SK-N-SH treated with all-trans-retinoic acid at 6 μM for 48 hours (cell line): ENCODE results near the gene KSR2.

Experiments used
- ATAC-seq: fragments of 200-7000 bp; cut with Tn5 transposase; 3 replicates; pipeline ENCODE4 v1.9.1; 2020; ENCODE audit warnings: mild to moderate bottlenecking, moderate library complexity
- ARNTL ChIP-seq: fragments of 450-650 bp; formaldehyde crosslinking; IDR thresholded peaks from 2 replicates; pipeline ENCODE4 v1.5.0; 2020; ENCODE audit warnings: low read depth, mild to moderate bottlenecking, moderate library complexity, borderline replicate concordance
- BACH2 ChIP-seq: fragments of 250-450 bp; sonication (Bioruptor Pico); IDR thresholded peaks from 2 replicates; pipeline ENCODE4 v1.9.0; 2021; ENCODE audit warnings: mild to moderate bottlenecking, borderline replicate concordance
- CREB5 ChIP-seq: fragments of 250-450 bp; sonication (Bioruptor Pico); IDR thresholded peaks from 2 replicates; pipeline ENCODE4 v1.5.1; 2020; ENCODE audit warnings: low read depth, mild to moderate bottlenecking, moderate library complexity
- CSDC2 ChIP-seq: fragments of 250-450 bp; sonication (Bioruptor Pico); IDR thresholded peaks from 2 replicates; pipeline ENCODE4 v1.5.0; 2020; ENCODE audit warnings: mild to moderate bottlenecking, moderate library complexity
- CSRNP3 ChIP-seq: fragments of 250-450 bp; sonication (Bioruptor Pico); IDR thresholded peaks from 2 replicates; pipeline ENCODE4 v1.5.1; 2021; ENCODE audit warnings: mild to moderate bottlenecking, moderate library complexity
- ESRRG ChIP-seq: fragments of 250-450 bp; sonication (Bioruptor Pico); IDR thresholded peaks from 2 replicates; pipeline ENCODE4 v1.6.1; 2021; ENCODE audit warnings: mild to moderate bottlenecking
- GLIS3 ChIP-seq: fragments of 250-450 bp; sonication (Bioruptor Pico); IDR thresholded peaks from 2 replicates; pipeline ENCODE4 v1.5.0; 2020; ENCODE audit warnings: mild to moderate bottlenecking, moderate library complexity
- ISL1 ChIP-seq: fragments of 250-450 bp; sonication (Bioruptor Pico); IDR thresholded peaks from 2 replicates; pipeline ENCODE4 v2.1.2; 2022; ENCODE audit warnings: mild to moderate bottlenecking, moderate library complexity
- OSR1 ChIP-seq: fragments of 250-450 bp; sonication (Bioruptor Pico); IDR thresholded peaks from 2 replicates; pipeline ENCODE4 v1.8.0; 2022; ENCODE audit warnings: moderate library complexity, mild to moderate bottlenecking, inconsistent platforms
- PATZ1 ChIP-seq: fragments of 250-450 bp; sonication (Bioruptor Pico); IDR thresholded peaks from 2 replicates; pipeline ENCODE4 v1.8.0; 2020; ENCODE audit warnings: mild to moderate bottlenecking, moderate library complexity, borderline replicate concordance
- POU6F1 ChIP-seq: fragments of 250-450 bp; sonication (Bioruptor Pico); IDR thresholded peaks from 2 replicates; pipeline ENCODE4 v1.8.0; 2021; ENCODE audit warnings: low read depth, mild to moderate bottlenecking, moderate library complexity, borderline replicate concordance
- PPARA ChIP-seq: fragments of 250-450 bp; sonication (Bioruptor Pico); IDR thresholded peaks from 2 replicates; pipeline ENCODE4 v1.5.0; 2020; ENCODE audit warnings: mild to moderate bottlenecking, borderline replicate concordance
- RARB ChIP-seq: fragments of 250-450 bp; sonication (Bioruptor Pico); IDR thresholded peaks from 2 replicates; pipeline ENCODE4 v1.8.0; 2021; ENCODE audit warnings: mild to moderate bottlenecking, moderate library complexity
- TCF4 ChIP-seq: fragments of 250-450 bp; sonication (Bioruptor Pico); IDR thresholded peaks from 2 replicates; pipeline ENCODE4 v1.8.0; 2021; ENCODE audit warnings: mild to moderate bottlenecking, moderate library complexity, borderline replicate concordance
- TOX ChIP-seq: fragments of 250-450 bp; sonication (Bioruptor Pico); IDR thresholded peaks from 2 replicates; pipeline ENCODE4 v1.8.0; 2021; ENCODE audit warnings: mild to moderate bottlenecking, moderate library complexity, borderline replicate concordance
- TSHZ2 ChIP-seq: fragments of 250-450 bp; sonication (Bioruptor Pico); IDR thresholded peaks from 2 replicates; pipeline ENCODE4 v1.5.0; 2020; ENCODE audit warnings: mild to moderate bottlenecking, moderate library complexity
- ZC3H10 ChIP-seq: fragments of 250-450 bp; sonication (Bioruptor Pico); IDR thresholded peaks from 2 replicates; pipeline ENCODE4 v1.5.1; 2021; ENCODE audit warnings: mild to moderate bottlenecking, moderate library complexity
- ZFP3 ChIP-seq: fragments of 250-450 bp; sonication (Bioruptor Pico); IDR thresholded peaks from 2 replicates; pipeline ENCODE4 v1.5.0; 2020; ENCODE audit warnings: mild to moderate bottlenecking, moderate library complexity
- ZFP30 ChIP-seq: fragments of 450-650 bp; formaldehyde crosslinking; IDR thresholded peaks from 2 replicates; pipeline ENCODE4 v1.5.0; 2022; ENCODE audit warnings: mild to moderate bottlenecking, moderate library complexity
- ZNF8 ChIP-seq: fragments of 450-650 bp; formaldehyde crosslinking; IDR thresholded peaks from 2 replicates; pipeline ENCODE4 v1.5.0; 2020; ENCODE audit warnings: mild to moderate bottlenecking, moderate library complexity

KSR2 gene

GRCh38 chr12:117645473-117645872 is 323.3 kb downstream of the KSR2 start:
- ATAC-seq, result no peak
- TF ChIP-seq ZFP3 (CRISPR knock-in tag) (no peak), ZC3H10 (CRISPR knock-in tag) (no peak), CSRNP3 (CRISPR knock-in tag) (no peak), POU6F1 (no peak), OSR1 (CRISPR knock-in tag) (no peak), CREB5 (CRISPR knock-in tag) (no peak), TCF4 (CRISPR knock-in tag) (no peak)

GRCh38 chr12:117643971-117644370 is 324.8 kb downstream of the KSR2 start:
- TF ChIP-seq ARNTL (CRISPR knock-in tag) (no peak), CSDC2 (CRISPR knock-in tag) (no peak), GLIS3 (CRISPR knock-in tag) (no peak), TCF4 (CRISPR knock-in tag) (no peak), ZNF8 (CRISPR knock-in tag) (no peak), RARB (CRISPR knock-in tag) (no peak), TOX (CRISPR knock-in tag) (no peak), BACH2 (CRISPR knock-in tag) (no peak), ISL1 (CRISPR knock-in tag) (no peak), PPARA (no peak), PATZ1 (no peak), CSRNP3 (CRISPR knock-in tag) (no peak), POU6F1 (no peak), ZFP3 (CRISPR knock-in tag) (no peak), TSHZ2 (no peak)
- ATAC-seq, result no peak

GRCh38 chr12:117641885-117642284 is 326.9 kb downstream of the KSR2 start:
- ATAC-seq, result no peak
- no peak for TF ChIP-seq CSRNP3 (CRISPR knock-in tag)
- TF ChIP-seq CREB5 (CRISPR knock-in tag), result no peak
- TF ChIP-seq ZFP30 (CRISPR knock-in tag), result no peak
- no peak for TF ChIP-seq GLIS3 (CRISPR knock-in tag)
- TF ChIP-seq ESRRG (CRISPR knock-in tag), result no peak
